HepG2 (cell line): ENCODE results near the gene UBE2O. TPM values are rescaled to one million over a fixed set of nuclear protein-coding genes. Genes with fewer than 3 reads are reported as not detected.

Experiments used
- HNRNPUL1 ChIP-seq: fragments of 200-400 bp; formaldehyde crosslinking; IDR thresholded peaks from 2 replicates; pipeline ENCODE4 v1.6.1; 2017; ENCODE audit warnings: low read depth, mild to moderate bottlenecking, low read length, moderate library complexity
- NCOA1 ChIP-seq: sonication (generic); formaldehyde crosslinking; IDR thresholded peaks from 2 replicates; pipeline ENCODE4 v1.9.0; 2021; ENCODE audit warnings: missing genetic modification reagents
- SOX6 ChIP-seq, 2 experiments: fragments of 450-650 bp in 1 of 2; sonication (generic) in 1 of 2; formaldehyde crosslinking in 1 of 2; IDR thresholded peaks; 2 replicates each; pipeline versions ENCODE4 v1.4.0 to v1.6.1; 2017 to 2020; ENCODE audit warnings: antibody characterized with exemption in 1 of 2, mild to moderate bottlenecking in 1 of 2, missing genetic modification reagents in 1 of 2
- ZBTB3 ChIP-seq: sonication (generic); formaldehyde crosslinking; IDR thresholded peaks from 2 replicates; pipeline ENCODE4 v1.4.0; 2020; ENCODE audit warnings: low read depth, mild to moderate bottlenecking, moderate library complexity, missing genetic modification reagents, borderline replicate concordance
- ZFX ChIP-seq: sonication (generic); formaldehyde crosslinking; IDR thresholded peaks from 2 replicates; pipeline ENCODE4 v1.4.0; 2020; ENCODE audit warnings: mild to moderate bottlenecking, low read depth, missing genetic modification reagents, moderate library complexity
- ZMAT3 ChIP-seq: sonication (generic); formaldehyde crosslinking; conservative IDR thresholded peaks from 2 replicates; pipeline ENCODE4 v1.7.0; 2021; ENCODE audit warnings: missing genetic modification reagents
- ZNF343 ChIP-seq: sonication (generic); formaldehyde crosslinking; IDR thresholded peaks from 2 replicates; pipeline ENCODE4 v1.4.0; 2020; ENCODE audit warnings: mild to moderate bottlenecking, missing genetic modification reagents
- ZNF724P ChIP-seq: sonication (generic); formaldehyde crosslinking; IDR thresholded peaks from 2 replicates; pipeline ENCODE4 v1.8.0; 2022; ENCODE audit warnings: missing genetic modification reagents, borderline replicate concordance
- polyA plus RNA-seq, 8 experiments: library from polyadenylated mRNA; depleted of rRNA in 3 of 8; stranded (reverse) in 7 of 8; unstranded in 1 of 8; fragments of >200 nt; fragmentation: Illumina TruSeq in 4 of 8; extraction: Trizol in 4 of 8; gene quantifications; 2 replicates each; pipeline versions ENCODE4 v1.2.1 to v1.2.3, GENCODE V29; 2011 to 2016; ENCODE audit warnings: low read depth in 4 of 8, missing spikeins in 1 of 8, mixed read lengths in 1 of 8; ENCODE audit not compliant: insufficient read depth in 1 of 8
- total RNA-seq, 5 experiments: library from RNA; depleted of rRNA; stranded (reverse); fragments of >200 nt; fragmentation: Illumina TruSeq; extraction: Trizol; gene quantifications; 2 replicates each; pipeline ENCODE4 v1.2.3, GENCODE V29; 2016; ENCODE audit warnings: low read depth in 1 of 5
- TF ChIP-seq, protein P1 (sequence below): sonication (generic); formaldehyde crosslinking; IDR thresholded peaks from 2 replicates; pipeline ENCODE4 v1.8.0; 2022; ENCODE audit warnings: low read depth, missing genetic modification reagents
- TF ChIP-seq, protein P2 (sequence below): IDR thresholded peaks from 2 replicates; pipeline ENCODE4 v1.6.1; 2016
- TF ChIP-seq, protein P3 (sequence below): sonication (generic); formaldehyde crosslinking; IDR thresholded peaks from 2 replicates; pipeline ENCODE4 v1.4.0; 2020; ENCODE audit warnings: mild to moderate bottlenecking, missing genetic modification reagents
- TF ChIP-seq, protein P4 (sequence below): sonication (generic); formaldehyde crosslinking; IDR thresholded peaks from 2 replicates; pipeline ENCODE4 v1.8.1; 2023; ENCODE audit warnings: missing genetic modification reagents, mild to moderate bottlenecking, borderline replicate concordance
- TF ChIP-seq, protein P5 (sequence below): sonication (generic); formaldehyde crosslinking; IDR thresholded peaks from 2 replicates; pipeline ENCODE4 v1.4.0; 2020; ENCODE audit warnings: mild to moderate bottlenecking, missing genetic modification reagents

Gene UBE2O
- total and polyA plus RNA-seq, 2 of the 13 experiments (the other 11 are each of a cell fraction or from before 2014, with no cell fraction given): 21.5 to 23.5 TPM

DNA sequence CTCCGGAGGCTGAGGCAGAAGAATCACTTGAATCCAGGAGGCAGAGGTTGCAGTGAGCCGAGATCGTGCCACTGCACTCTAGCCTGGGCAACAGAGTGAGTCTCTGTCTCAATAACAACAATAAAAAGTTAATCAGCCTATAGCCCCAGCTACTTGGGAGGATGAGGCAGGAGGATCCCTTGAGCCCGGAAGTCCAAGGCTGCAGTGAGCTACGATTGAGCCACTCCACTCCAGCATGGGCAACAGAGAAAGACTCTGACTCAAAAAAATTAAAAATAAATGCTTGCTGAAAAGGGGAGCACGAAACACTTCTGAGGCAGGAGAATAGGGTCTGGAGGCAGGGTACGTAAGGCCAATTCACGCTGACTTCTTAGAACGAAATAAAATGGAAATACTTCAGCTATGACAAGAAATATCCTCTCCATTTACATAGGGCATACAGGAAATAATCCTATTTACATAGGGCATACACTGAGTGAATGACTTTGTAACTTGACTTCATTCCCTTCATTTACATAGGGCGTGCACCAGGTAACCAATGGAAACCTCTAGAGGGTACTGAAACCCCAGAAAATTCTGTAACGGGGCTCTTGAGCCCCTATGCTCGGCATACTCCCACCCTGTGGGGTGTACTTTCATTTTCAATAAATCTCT lies 96.0 kb downstream of the UBE2O start (continued):
- TF ChIP-seq, protein P1, sequence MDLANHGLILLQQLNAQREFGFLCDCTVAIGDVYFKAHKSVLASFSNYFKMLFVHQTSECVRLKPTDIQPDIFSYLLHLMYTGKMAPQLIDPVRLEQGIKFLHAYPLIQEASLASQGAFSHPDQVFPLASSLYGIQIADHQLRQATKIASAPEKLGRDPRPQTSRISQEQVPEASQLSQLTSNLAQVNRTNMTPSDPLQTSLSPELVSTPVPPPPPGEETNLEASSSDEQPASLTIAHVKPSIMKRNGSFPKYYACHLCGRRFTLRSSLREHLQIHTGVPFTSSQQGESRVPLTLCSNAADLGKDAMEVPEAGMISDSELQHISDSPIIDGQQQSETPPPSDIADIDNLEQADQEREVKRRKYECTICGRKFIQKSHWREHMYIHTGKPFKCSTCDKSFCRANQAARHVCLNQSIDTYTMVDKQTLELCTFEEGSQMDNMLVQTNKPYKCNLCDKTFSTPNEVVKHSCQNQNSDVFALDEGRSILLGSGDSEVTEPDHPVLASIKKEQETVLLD (CRISPR knock-in tag): no peak
- TF ChIP-seq, protein P2, sequence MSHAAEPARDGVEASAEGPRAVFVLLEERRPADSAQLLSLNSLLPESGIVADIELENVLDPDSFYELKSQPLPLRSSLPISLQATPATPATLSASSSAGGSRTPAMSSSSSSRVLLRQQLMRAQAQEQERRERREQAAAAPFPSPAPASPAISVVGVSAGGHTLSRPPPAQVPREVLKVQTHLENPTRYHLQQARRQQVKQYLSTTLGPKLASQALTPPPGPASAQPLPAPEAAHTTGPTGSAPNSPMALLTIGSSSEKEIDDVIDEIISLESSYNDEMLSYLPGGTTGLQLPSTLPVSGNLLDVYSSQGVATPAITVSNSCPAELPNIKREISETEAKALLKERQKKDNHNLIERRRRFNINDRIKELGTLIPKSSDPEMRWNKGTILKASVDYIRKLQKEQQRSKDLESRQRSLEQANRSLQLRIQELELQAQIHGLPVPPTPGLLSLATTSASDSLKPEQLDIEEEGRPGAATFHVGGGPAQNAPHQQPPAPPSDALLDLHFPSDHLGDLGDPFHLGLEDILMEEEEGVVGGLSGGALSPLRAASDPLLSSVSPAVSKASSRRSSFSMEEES (CRISPR knock-in tag): no peak
- TF ChIP-seq, protein P3, sequence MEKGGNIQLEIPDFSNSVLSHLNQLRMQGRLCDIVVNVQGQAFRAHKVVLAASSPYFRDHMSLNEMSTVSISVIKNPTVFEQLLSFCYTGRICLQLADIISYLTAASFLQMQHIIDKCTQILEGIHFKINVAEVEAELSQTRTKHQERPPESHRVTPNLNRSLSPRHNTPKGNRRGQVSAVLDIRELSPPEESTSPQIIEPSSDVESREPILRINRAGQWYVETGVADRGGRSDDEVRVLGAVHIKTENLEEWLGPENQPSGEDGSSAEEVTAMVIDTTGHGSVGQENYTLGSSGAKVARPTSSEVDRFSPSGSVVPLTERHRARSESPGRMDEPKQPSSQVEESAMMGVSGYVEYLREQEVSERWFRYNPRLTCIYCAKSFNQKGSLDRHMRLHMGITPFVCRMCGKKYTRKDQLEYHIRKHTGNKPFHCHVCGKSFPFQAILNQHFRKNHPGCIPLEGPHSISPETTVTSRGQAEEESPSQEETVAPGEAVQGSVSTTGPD (CRISPR knock-in tag): no peak
- TF ChIP-seq ZNF724P (CRISPR knock-in tag): no peak
- no peak for TF ChIP-seq SOX6 (IDR thresholded peaks at IDR 0.05)
- 0 out of 2 replicates have a peak, but pooled peaks have one; percentile 5 for TF ChIP-seq SOX6 (CRISPR knock-in tag; IDR thresholded peaks at IDR 0.05)
- no peak for TF ChIP-seq ZNF343 (CRISPR knock-in tag)
- TF ChIP-seq, protein P4, sequence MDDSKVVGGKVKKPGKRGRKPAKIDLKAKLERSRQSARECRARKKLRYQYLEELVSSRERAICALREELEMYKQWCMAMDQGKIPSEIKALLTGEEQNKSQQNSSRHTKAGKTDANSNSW (CRISPR knock-in tag): no peak
- no peak for TF ChIP-seq ZMAT3 (CRISPR knock-in tag)
- TF ChIP-seq ZBTB3 (CRISPR knock-in tag): no peak
- no peak for TF ChIP-seq ZFX (CRISPR knock-in tag)
- TF ChIP-seq NCOA1 (CRISPR knock-in tag): no peak
- no peak for TF ChIP-seq HNRNPUL1
- TF ChIP-seq, protein P5, sequence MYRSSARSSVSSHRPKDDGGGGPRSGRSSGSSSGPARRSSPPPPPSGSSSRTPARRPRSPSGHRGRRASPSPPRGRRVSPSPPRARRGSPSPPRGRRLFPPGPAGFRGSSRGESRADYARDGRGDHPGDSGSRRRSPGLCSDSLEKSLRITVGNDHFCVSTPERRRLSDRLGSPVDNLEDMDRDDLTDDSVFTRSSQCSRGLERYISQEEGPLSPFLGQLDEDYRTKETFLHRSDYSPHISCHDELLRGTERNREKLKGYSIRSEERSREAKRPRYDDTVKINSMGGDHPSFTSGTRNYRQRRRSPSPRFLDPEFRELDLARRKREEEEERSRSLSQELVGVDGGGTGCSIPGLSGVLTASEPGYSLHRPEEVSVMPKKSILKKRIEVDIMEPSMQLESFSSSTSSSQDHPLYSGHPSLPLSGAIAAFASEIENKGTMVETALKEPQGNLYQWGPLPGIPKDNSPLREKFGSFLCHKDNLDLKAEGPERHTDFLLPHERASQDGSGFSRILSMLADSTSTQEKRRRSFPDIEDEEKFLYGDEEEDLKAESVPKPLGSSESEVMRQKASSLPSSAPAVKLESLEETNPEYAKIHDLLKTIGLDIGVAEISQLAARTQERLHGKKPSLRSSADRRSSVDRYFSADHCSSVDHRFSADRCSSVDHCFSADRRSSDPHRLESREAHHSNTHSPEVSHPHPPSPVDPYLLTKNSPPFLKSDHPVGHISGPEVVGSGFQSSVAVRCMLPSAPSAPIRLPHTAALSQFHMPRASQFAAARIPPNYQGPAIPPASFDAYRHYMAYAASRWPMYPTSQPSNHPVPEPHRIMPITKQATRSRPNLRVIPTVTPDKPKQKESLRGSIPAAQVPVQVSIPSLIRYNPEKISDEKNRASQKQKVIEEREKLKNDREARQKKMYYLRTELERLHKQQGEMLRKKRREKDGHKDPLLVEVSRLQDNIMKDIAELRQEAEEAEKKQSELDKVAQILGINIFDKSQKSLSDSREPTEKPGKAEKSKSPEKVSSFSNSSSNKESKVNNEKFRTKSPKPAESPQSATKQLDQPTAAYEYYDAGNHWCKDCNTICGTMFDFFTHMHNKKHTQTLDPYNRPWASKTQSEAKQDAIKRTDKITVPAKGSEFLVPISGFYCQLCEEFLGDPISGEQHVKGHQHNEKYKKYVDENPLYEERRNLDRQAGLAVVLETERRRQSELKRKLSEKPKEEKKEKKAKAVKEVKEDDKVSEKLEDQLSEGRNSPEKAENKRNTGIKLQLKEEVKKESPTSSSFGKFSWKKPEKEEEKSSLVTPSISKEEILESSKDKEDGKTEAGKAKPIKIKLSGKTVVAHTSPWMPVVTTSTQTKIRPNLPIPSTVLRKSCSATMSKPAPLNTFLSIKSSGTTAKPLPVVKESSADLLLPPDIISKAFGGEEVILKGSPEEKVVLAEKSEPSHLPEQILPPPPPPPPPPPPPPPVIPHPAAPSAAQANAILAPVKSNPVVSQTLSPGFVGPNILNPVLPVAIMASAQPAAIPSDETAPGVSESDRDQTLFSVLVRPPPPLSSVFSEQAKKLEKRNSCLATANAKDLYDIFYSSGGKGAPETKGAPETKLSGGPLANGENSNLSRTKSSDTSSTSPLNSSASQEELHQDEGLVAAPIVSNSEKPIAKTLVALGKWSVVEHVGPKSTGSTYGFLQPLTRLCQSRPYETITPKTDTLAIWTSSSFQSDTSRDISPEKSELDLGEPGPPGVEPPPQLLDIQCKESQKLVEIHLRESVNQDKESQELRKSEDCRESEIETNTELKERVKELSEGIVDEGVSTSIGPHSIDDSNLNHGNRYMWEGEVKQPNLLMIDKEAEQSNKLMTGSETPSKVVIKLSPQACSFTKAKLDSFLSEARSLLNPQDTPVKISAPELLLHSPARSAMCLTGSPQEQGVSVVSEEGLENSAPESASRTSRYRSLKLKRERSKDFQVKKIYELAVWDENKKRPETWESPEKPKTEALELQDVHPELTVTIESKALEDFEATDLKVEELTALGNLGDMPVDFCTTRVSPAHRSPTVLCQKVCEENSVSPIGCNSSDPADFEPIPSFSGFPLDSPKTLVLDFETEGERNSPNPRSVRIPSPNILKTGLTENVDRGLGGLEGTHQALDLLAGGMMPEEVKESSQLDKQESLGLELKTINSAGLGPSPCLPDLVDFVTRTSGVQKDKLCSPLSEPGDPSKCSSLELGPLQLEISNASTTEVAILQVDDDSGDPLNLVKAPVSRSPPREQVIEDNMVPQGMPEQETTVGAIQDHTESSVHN (CRISPR knock-in tag): no peak
